HCT116 (cell line): Measurements from ENCODE around the gene PRSS21. TPM values are rescaled to one million over a fixed set of nuclear protein-coding genes. Genes with fewer than 3 reads are reported as not detected.

ENCODE experiments used
- ATAC-seq: fragments of 200-7000 bp; cut with Tn5 transposase; 2 replicates; pipeline ENCODE4 v1.9.1; 2020; ENCODE audit warnings: mild to moderate bottlenecking, moderate library complexity
- BruUV-seq: library from RNA; stranded (reverse); fragments of 400-500 nt; replicated peaks from 2 replicates; lab custom pipeline; 2021; lab: Mats Ljungman, UMichigan
- CTCF ChIA-PET: fragments of 300-600 bp; sonication (Branson Sonifier 250); formaldehyde crosslinking; loops from one replicate; lab custom pipeline; 2021; ENCODE audit warnings: antibody characterized with exemption; lab: Charles Lee
- POLR2A ChIA-PET: fragments of 300-600, 350-600 bp; sonication (Branson Sonifier 250); formaldehyde crosslinking; loops from one replicate; lab custom pipeline; 2021; ENCODE audit warnings: antibody characterized with exemption; lab: Charles Lee
- RAD21 ChIA-PET, 2 experiments: fragments of 300-600 bp; sonication (Branson Sonifier 250); formaldehyde crosslinking; loops; one replicate each; lab custom pipeline; 2023; ENCODE audit warnings: low total read pairs in 2 of 2; ENCODE audit not compliant: uncharacterized antibody in 2 of 2, unreplicated experiment in 2 of 2, low non-redundant PET in 1 of 2; lab: Charles Lee
- DNase-seq: peaks from one replicate; pipeline ENCODE4 v3.0.0-alpha.2; 2010; ENCODE audit warnings: low read depth, low spot score
- H2AFZ ChIP-seq: fragments of 200-600 bp; shearing (Covaris generic), sonication (generic); 2 replicates; pipeline ENCODE4 v1.6.1; 2017; ENCODE audit warnings: low read depth, mixed run types, mixed read lengths, antibody characterized with exemption, low read length; ENCODE audit not compliant: poor library complexity, severe bottlenecking
- H3K27ac ChIP-seq: 2 replicates; pipeline ENCODE4 v1.5.1; 2012; ENCODE audit warnings: low read depth, low read length
- H3K27me3 ChIP-seq: fragments of 200-600 bp; sonication (generic); 2 replicates; pipeline ENCODE4 v1.6.1; 2016; ENCODE audit warnings: mixed run types, low read length, mixed read lengths; ENCODE audit not compliant: insufficient read depth
- H3K36me3 ChIP-seq, 2 experiments: fragments of 200-500 bp in 1 of 2; fragments of 200-600 bp in 1 of 2; sonication (Bioruptor generic) in 1 of 2; sonication (generic) in 1 of 2; 2 replicates each; pipeline versions ENCODE4 v1.5.1 to v1.6.1; 2014 to 2016; ENCODE audit warnings: low read length in 2 of 2, inconsistent platforms in 1 of 2, mixed read lengths in 1 of 2, mixed run types in 1 of 2; ENCODE audit not compliant: insufficient read depth in 2 of 2, control insufficient read depth in 1 of 2
- H3K4me1 ChIP-seq, 2 experiments: fragments of 200-600 bp in 1 of 2; sonication (generic) in 1 of 2; 2 replicates each; pipeline versions ENCODE4 v1.5.1 to v1.6.1; 2012 to 2017; ENCODE audit warnings: low read length in 2 of 2, inconsistent platforms in 1 of 2, mild to moderate bottlenecking in 1 of 2, mixed read lengths in 1 of 2, mixed run types in 1 of 2, moderate library complexity in 1 of 2; ENCODE audit not compliant: insufficient read depth in 2 of 2, control insufficient read depth in 1 of 2
- H3K4me2 ChIP-seq: fragments of 200-600 bp; sonication (generic); 2 replicates; pipeline ENCODE4 v1.6.1; 2017; ENCODE audit warnings: mixed run types, low read length, mixed read lengths
- H3K4me3 ChIP-seq, 2 experiments: fragments of 200-600 bp in 1 of 2; sonication (generic) in 1 of 2; replicated peaks in 1 of 2; 2 replicates each; pipeline ENCODE4 v1.5.1; 2011 to 2016; ENCODE audit warnings: low read length in 2 of 2, control low read depth in 1 of 2, low read depth in 1 of 2, mild to moderate bottlenecking in 1 of 2, mixed read lengths in 1 of 2, mixed run types in 1 of 2
- H3K79me2 ChIP-seq: fragments of 200-600 bp; sonication (generic); 2 replicates; pipeline ENCODE4 v1.6.1; 2017; ENCODE audit warnings: mild to moderate bottlenecking, mixed run types, low read length, moderate library complexity, mixed read lengths; ENCODE audit not compliant: insufficient read depth
- H3K9ac ChIP-seq: fragments of 200-600 bp; sonication (generic); 2 replicates; pipeline ENCODE4 v1.6.1; 2016; ENCODE audit warnings: low read length, mixed read lengths
- H3K9me2 ChIP-seq: fragments of 200-600 bp; sonication (generic), shearing (Covaris generic); 2 replicates; pipeline ENCODE4 v1.6.1; 2017; ENCODE audit warnings: mixed run types, mild to moderate bottlenecking, moderate library complexity; ENCODE audit not compliant: insufficient read depth
- H3K9me3 ChIP-seq, 2 experiments: fragments of 200-500 bp in 1 of 2; fragments of 200-600 bp in 1 of 2; sonication (Bioruptor generic) in 1 of 2; sonication (generic) in 1 of 2; 2 replicates each; pipeline ENCODE4 v1.6.1; 2014 to 2017; ENCODE audit warnings: low read length in 2 of 2, mixed read lengths in 2 of 2, inconsistent platforms in 1 of 2, low read depth in 1 of 2, mild to moderate bottlenecking in 1 of 2, mixed run types in 1 of 2, moderate library complexity in 1 of 2; ENCODE audit not compliant: control insufficient read depth in 1 of 2, insufficient read depth in 1 of 2
- H4K20me1 ChIP-seq: fragments of 200-600 bp; sonication (generic), shearing (Covaris generic); 2 replicates; pipeline ENCODE4 v1.6.1; 2017; ENCODE audit warnings: mixed run types, mild to moderate bottlenecking, moderate library complexity; ENCODE audit not compliant: insufficient read depth
- CBX3 ChIP-seq: IDR thresholded peaks from 2 replicates; pipeline ENCODE4 v1.6.1; 2012; ENCODE audit warnings: low read depth
- CEBPB ChIP-seq: IDR thresholded peaks from 2 replicates; pipeline ENCODE4 v1.6.1; 2012; ENCODE audit warnings: low read depth
- ELF1 ChIP-seq: IDR thresholded peaks from 2 replicates; pipeline ENCODE4 v1.6.1; 2012; ENCODE audit warnings: low read depth, borderline replicate concordance
- FOSL1 ChIP-seq: IDR thresholded peaks from 2 replicates; pipeline ENCODE4 v1.6.1; 2012; ENCODE audit warnings: low read depth
- POLR2A ChIP-seq: IDR thresholded peaks from 2 replicates; pipeline ENCODE4 v1.7.0; 2011; ENCODE audit warnings: borderline replicate concordance; ENCODE audit not compliant: insufficient read depth, insufficient read length; ENCODE audit errors: extremely low read depth
- SP1 ChIP-seq: IDR thresholded peaks from 2 replicates; pipeline ENCODE4 v1.6.1; 2012; ENCODE audit warnings: low read depth
- SRF ChIP-seq: IDR thresholded peaks from 2 replicates; pipeline ENCODE4 v1.6.1; 2012; ENCODE audit warnings: low read depth
- YY1 ChIP-seq: IDR thresholded peaks from 2 replicates; pipeline ENCODE4 v1.6.1; 2011; ENCODE audit warnings: low read length, low read depth, moderate library complexity, mild to moderate bottlenecking; ENCODE audit not compliant: insufficient replicate concordance; ENCODE audit errors: extremely low read depth
- ZFX ChIP-seq: fragments of 450-650 bp; IDR thresholded peaks from 2 replicates; pipeline ENCODE4 v1.6.1; 2017
- ZNF274 ChIP-seq: fragments of 200-500 bp; sonication (Bioruptor generic); IDR thresholded peaks from 2 replicates; pipeline ENCODE4 v1.6.1; 2014; ENCODE audit warnings: mild to moderate bottlenecking, low read depth, low read length, inconsistent platforms
- intact Hi-C: fragments of 100-400 bp; cut with micrococcal nuclease; formaldehyde crosslinking; loops from 2 replicates; pipeline ENCODE4 v1.10.0; 2022
- total RNA-seq: library from RNA; stranded (reverse); gene quantifications from one replicate; pipeline ENCODE4 v1.2.1, GENCODE V29; 2021; ENCODE audit not compliant: unreplicated experiment
- TF ChIP-seq, protein P1 (sequence below): IDR thresholded peaks from 2 replicates; pipeline ENCODE4 v1.6.1; 2012
- TF ChIP-seq, protein P2 (sequence below): IDR thresholded peaks from 2 replicates; pipeline ENCODE4 v1.6.1; 2012
- TF ChIP-seq, protein P3 (sequence below): IDR thresholded peaks from 2 replicates; pipeline ENCODE4 v1.6.1; 2011; ENCODE audit warnings: mild to moderate bottlenecking, low read length, moderate library complexity; ENCODE audit not compliant: insufficient replicate concordance; ENCODE audit errors: extremely low read depth
- TF ChIP-seq, protein P4 (sequence below), 3 experiments: fragments of 200-600 bp in 1 of 3; sonication (generic) in 1 of 3; IDR thresholded peaks in 2 of 3; conservative IDR thresholded peaks in 1 of 3; 2 replicates each; pipeline ENCODE4 v1.5.1; 2012 to 2017; ENCODE audit warnings: low read depth in 2 of 3, low read length in 2 of 3, antibody characterized with exemption in 1 of 3, borderline replicate concordance in 1 of 3, control low read depth in 1 of 3, mild to moderate bottlenecking in 1 of 3, mixed read lengths in 1 of 3, mixed run types in 1 of 3, moderate library complexity in 1 of 3; ENCODE audit not compliant: insufficient read depth in 1 of 3

The PRSS21 gene
- total RNA-seq, 1 experiment from 2014 or later: 0.39 TPM

DNA sequence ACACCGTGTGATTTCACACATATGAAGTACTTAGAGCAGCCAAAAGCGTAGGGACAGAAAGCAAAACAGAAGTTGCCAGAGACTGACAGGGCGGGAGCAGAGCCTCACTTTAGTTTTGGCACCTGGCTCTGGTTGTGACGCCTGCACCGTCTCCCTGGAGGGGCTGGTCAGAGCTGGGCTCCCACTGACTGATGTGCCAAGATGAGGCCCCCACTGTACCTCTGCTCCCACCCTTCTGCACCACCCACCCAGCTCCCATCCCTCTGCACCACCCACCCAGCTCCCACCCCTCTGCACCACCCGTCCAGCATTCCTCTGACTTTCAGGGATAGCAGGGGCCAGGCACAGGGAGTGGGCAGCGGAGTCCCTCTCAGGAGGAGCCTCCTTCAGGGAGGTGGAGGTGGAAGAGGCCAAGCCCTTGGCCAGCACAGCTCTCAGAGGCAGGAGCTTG, 3.2 kb upstream of the PRSS21 start:
- H3K27ac ChIP-seq: no peak overlapping the region
- no peaks in the 10 kb centered on the region for H3K27me3 ChIP-seq
- peaks cover 3 to 7% of the 10 kb centered on the region in 2 experiments; a peak in 1 of 4 replicates for H3K4me1 ChIP-seq
- H3K79me2 ChIP-seq: no peaks in the 10 kb centered on the region
- H3K4me2 ChIP-seq: no peak overlapping the region
- no peak overlapping the region for H2AFZ ChIP-seq
- H4K20me1 ChIP-seq: no peaks in the 10 kb centered on the region
- no peak overlapping the region for H3K4me3 ChIP-seq
- BruUV-seq: no TSS peak
- TF ChIP-seq CBX3 (no peak), ZFX (no peak), SRF (no peak), ZNF274 (no peak)
- TF ChIP-seq, protein P1, sequence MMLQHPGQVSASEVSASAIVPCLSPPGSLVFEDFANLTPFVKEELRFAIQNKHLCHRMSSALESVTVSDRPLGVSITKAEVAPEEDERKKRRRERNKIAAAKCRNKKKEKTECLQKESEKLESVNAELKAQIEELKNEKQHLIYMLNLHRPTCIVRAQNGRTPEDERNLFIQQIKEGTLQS: no peak
- RAD21 ChIA-PET: no interaction called here
- CTCF ChIA-PET: interaction anchor here (0.8 kb wide), 1 partner anchor 25 kb away, joined by 3 read pairs; no protein-coding TSS in a partner anchor
- intact Hi-C loops: no loop called here
- no peaks in the 10 kb centered on the region for H3K9me3 ChIP-seq
- no peak for ATAC-seq
- POLR2A ChIA-PET: no interaction called here
- no peaks in the 10 kb centered on the region for H3K36me3 ChIP-seq
- no peak overlapping the region for H3K9ac ChIP-seq
- no peaks in the 10 kb centered on the region for H3K9me2 ChIP-seq
- no peak for DNase-seq

DNA sequence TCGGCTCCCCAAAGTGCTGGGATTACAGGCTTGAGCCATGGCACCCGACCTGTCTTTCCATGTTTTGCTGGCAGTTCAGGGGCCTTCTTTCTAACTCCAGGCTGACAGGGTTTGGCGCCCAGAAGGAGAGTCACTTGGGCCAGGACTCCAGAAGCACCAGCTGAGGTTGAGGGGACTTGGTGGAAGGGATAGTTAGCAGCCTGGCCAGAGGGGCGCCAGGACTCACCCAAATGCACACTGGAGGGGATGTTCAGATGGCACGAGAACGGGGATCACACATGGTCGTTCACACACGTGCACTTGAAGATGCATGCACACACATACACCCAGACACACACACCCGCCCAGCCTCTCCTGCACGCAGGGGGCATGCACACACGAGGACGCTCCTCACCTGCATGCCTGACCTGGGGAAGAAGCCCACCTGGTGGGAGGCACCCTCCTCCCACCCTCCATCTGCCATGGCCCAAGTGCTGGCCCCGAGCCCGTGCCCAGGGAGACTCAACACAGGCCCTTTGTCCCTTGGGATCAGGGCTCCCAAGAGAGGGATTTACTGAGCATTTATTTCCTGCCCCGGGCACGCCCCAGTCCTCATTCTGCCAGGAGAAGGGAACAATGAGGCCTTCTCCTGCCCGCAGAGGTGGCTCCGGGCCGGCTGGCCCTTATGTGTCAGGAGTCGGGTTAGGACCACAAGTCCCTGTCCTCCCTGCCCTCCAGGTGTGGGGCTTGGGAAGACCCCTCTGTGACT, 2.3 kb upstream of the PRSS21 start:
- H3K27ac ChIP-seq: no peak overlapping the region
- DNase-seq: no peak
- no peaks in the 10 kb centered on the region for H3K9me3 ChIP-seq
- no peak overlapping the region for H3K4me2 ChIP-seq
- no peaks in the 10 kb centered on the region for H4K20me1 ChIP-seq
- ATAC-seq: no peak
- H3K4me3 ChIP-seq: no peak overlapping the region
- H3K36me3 ChIP-seq: no peaks in the 10 kb centered on the region
- ChIA-PET POLR2A (no interaction called here), CTCF (interaction anchor here (0.8 kb wide), 1 partner anchor 25 kb away, joined by 3 read pairs; no protein-coding TSS in a partner anchor), RAD21 (no interaction called here)
- no peaks in the 10 kb centered on the region for H3K9me2 ChIP-seq
- H2AFZ ChIP-seq: no peak overlapping the region
- BruUV-seq: no TSS peak
- intact Hi-C loops: no loop called here
- H3K9ac ChIP-seq: no peak overlapping the region
- H3K4me1 ChIP-seq: peaks cover 3 to 7% of the 10 kb centered on the region in 2 experiments; a peak in 1 of 4 replicates
- no peaks in the 10 kb centered on the region for H3K79me2 ChIP-seq
- H3K27me3 ChIP-seq: no peaks in the 10 kb centered on the region
- TF ChIP-seq ELF1 (no peak), YY1 (no peak), ZFX (no peak), FOSL1 (no peak), SP1 (no peak), CEBPB (no peak), CBX3 (no peak), ZNF274 (no peak), POLR2A (no peak)
- TF ChIP-seq, protein P2, sequence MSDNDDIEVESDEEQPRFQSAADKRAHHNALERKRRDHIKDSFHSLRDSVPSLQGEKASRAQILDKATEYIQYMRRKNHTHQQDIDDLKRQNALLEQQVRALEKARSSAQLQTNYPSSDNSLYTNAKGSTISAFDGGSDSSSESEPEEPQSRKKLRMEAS: no peak
- TF ChIP-seq, protein P3, sequence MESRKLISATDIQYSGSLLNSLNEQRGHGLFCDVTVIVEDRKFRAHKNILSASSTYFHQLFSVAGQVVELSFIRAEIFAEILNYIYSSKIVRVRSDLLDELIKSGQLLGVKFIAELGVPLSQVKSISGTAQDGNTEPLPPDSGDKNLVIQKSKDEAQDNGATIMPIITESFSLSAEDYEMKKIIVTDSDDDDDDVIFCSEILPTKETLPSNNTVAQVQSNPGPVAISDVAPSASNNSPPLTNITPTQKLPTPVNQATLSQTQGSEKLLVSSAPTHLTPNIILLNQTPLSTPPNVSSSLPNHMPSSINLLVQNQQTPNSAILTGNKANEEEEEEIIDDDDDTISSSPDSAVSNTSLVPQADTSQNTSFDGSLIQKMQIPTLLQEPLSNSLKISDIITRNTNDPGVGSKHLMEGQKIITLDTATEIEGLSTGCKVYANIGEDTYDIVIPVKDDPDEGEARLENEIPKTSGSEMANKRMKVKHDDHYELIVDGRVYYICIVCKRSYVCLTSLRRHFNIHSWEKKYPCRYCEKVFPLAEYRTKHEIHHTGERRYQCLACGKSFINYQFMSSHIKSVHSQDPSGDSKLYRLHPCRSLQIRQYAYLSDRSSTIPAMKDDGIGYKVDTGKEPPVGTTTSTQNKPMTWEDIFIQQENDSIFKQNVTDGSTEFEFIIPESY: no peak
- TF ChIP-seq, protein P4, sequence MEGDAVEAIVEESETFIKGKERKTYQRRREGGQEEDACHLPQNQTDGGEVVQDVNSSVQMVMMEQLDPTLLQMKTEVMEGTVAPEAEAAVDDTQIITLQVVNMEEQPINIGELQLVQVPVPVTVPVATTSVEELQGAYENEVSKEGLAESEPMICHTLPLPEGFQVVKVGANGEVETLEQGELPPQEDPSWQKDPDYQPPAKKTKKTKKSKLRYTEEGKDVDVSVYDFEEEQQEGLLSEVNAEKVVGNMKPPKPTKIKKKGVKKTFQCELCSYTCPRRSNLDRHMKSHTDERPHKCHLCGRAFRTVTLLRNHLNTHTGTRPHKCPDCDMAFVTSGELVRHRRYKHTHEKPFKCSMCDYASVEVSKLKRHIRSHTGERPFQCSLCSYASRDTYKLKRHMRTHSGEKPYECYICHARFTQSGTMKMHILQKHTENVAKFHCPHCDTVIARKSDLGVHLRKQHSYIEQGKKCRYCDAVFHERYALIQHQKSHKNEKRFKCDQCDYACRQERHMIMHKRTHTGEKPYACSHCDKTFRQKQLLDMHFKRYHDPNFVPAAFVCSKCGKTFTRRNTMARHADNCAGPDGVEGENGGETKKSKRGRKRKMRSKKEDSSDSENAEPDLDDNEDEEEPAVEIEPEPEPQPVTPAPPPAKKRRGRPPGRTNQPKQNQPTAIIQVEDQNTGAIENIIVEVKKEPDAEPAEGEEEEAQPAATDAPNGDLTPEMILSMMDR (IDR thresholded peaks at IDR 0.05 in 2 of 3, conservative IDR thresholded peaks at IDR 0.05 in 1 of 3; ENCODE audit: borderline replicate concordance in 1 of 3, insufficient read depth in 1 of 3, low read depth in 2 of 3, low read length in 2 of 3): no peak
- TF ChIP-seq, protein P1: no peak
